GM21737 (cell line): Measurements from ENCODE around the gene SYNGR1.
"Not testable (repeated sequence)": the region's sequence is repeated elsewhere in the genome, so short reads cannot be mapped to it uniquely, and the experiment has no call there.

ENCODE experiments used
- ATAC-seq: cut with Tn5 transposase; IDR thresholded peaks from one replicate; pipeline ENCODE4 v1.9.1; 2021; ENCODE audit warnings: mild to moderate bottlenecking, moderate library complexity; ENCODE audit not compliant: unreplicated experiment

SYNGR1 gene

GRCh38 chr22:39405346-39406085, 55.7 kb downstream of the SYNGR1 start:
- no peak for ATAC-seq

GRCh38 chr22:39408173-39408572, 58.4 kb downstream of the SYNGR1 start:
- no peak for ATAC-seq

GRCh38 chr22:39408807-39409206, 59.0 kb downstream of the SYNGR1 start:
- no peak for ATAC-seq

GRCh38 chr22:39409516-39410029, 59.8 kb downstream of the SYNGR1 start:
- ATAC-seq, result no peak

- no peak for ATAC-seq
Measured at GRCh38 chr22:39410264-39410663, 60.5 kb downstream of the SYNGR1 start.

- not testable (repeated sequence) for ATAC-seq
Measured at GRCh38 chr22:39411828-39412365, 62.1 kb downstream of the SYNGR1 start.

GRCh38 chr22:39413204-39413603, 63.4 kb downstream of the SYNGR1 start:
- not testable (repeated sequence) for ATAC-seq

- no peak for ATAC-seq
Measured at GRCh38 chr22:39414377-39414776, 64.6 kb downstream of the SYNGR1 start.

- ATAC-seq, result no peak
Measured at GRCh38 chr22:39414886-39415285, 65.1 kb downstream of the SYNGR1 start.

- ATAC-seq, result no peak
Measured at GRCh38 chr22:39415506-39415905, 65.7 kb downstream of the SYNGR1 start.

GRCh38 chr22:39416319-39416718, 66.5 kb downstream of the SYNGR1 start:
- ATAC-seq, result no peak

GRCh38 chr22:39417641-39418040, 67.8 kb downstream of the SYNGR1 start:
- ATAC-seq, result no peak

GRCh38 chr22:39418696-39419095, 68.9 kb downstream of the SYNGR1 start:
- no peak for ATAC-seq

GRCh38 chr22:39419096-39419495, 69.3 kb downstream of the SYNGR1 start:
- ATAC-seq, result no peak

- no peak for ATAC-seq
Measured at GRCh38 chr22:39419911-39420310, 70.1 kb downstream of the SYNGR1 start.

GRCh38 chr22:39421691-39422090, 71.9 kb downstream of the SYNGR1 start:
- no peak for ATAC-seq

GRCh38 chr22:39422101-39422500, 72.3 kb downstream of the SYNGR1 start:
- no peak for ATAC-seq

GRCh38 chr22:39422721-39423120, 72.9 kb downstream of the SYNGR1 start:
- no peak for ATAC-seq

GRCh38 chr22:39423976-39424375, 74.2 kb downstream of the SYNGR1 start:
- no peak for ATAC-seq

GRCh38 chr22:39426380-39427043, 76.7 kb downstream of the SYNGR1 start:
- no peak for ATAC-seq

- ATAC-seq, result no peak
Measured at GRCh38 chr22:39427751-39428596, 78.2 kb downstream of the SYNGR1 start.
